ENCODE measurements around the gene CCDC186. TPM values are rescaled to one million over a fixed set of nuclear protein-coding genes. Genes with fewer than 3 reads are reported as not detected.

CCDC186 gene
- total and polyA plus RNA-seq, 2 of the 4 experiments (the other 2 are of a cell fraction): 3.0 to 6.1 TPM

- H2AFZ ChIP-seq (replicated peaks; ENCODE audit: low read length, poor library complexity): no peak overlapping the region
- no peaks in the 10 kb centered on the region for H3K36me3 ChIP-seq (ENCODE audit: control insufficient read depth, insufficient read depth, low read length)
- intact Hi-C loops (cut with micrococcal nuclease) (no loop called here), dilution Hi-C loops (cut with HindIII; ENCODE audit: low sequenced_read_pairs, unreplicated experiment) (no loop called here), in situ Hi-C loops (cut with MboI; ENCODE audit: low sequenced_read_pairs) (no loop called here)
- H4K5ac ChIP-seq (ENCODE audit: low read depth, low read length): no peak overlapping the region
- H3K14ac ChIP-seq (replicated peaks; ENCODE audit: low read depth, low read length): no peak overlapping the region
- no peaks in the 10 kb centered on the region for H3K9me3 ChIP-seq (ENCODE audit: control insufficient read depth, insufficient read depth, low read length)
- H3K18ac ChIP-seq (ENCODE audit: low read depth, low read length): no peak overlapping the region
- H3K56ac ChIP-seq (ENCODE audit: extremely low read depth, insufficient read depth, low read length): no peak overlapping the region
- DNase-seq (no peak), ATAC-seq (ENCODE audit: low read depth) (no peak)
- no peak overlapping the region for H2BK5ac ChIP-seq (ENCODE audit: low read depth, low read length, poor library complexity, severe bottlenecking)
- H3K27ac ChIP-seq (ENCODE audit: insufficient read depth, low read length): no peak overlapping the region
- CTCF ChIA-PET: no interaction called here
- H3K9me1 ChIP-seq (ENCODE audit: insufficient read depth, low read length): no peaks in the 10 kb centered on the region
- no peak for TF ChIP-seq ELK1 (IDR thresholded peaks at IDR 0.05; ENCODE audit: borderline replicate concordance, low read depth, low read length)
- TF ChIP-seq BHLHE40 (IDR thresholded peaks at IDR 0.05; ENCODE audit: low read depth, low read length): no peak
- no peak for TF ChIP-seq CHD1 (IDR thresholded peaks at IDR 0.05; ENCODE audit: low read depth, low read length)
- TF ChIP-seq MAZ (IDR thresholded peaks at IDR 0.05; ENCODE audit: borderline replicate concordance, low read depth, low read length): no peak
- TF ChIP-seq MXI1 (IDR thresholded peaks at IDR 0.05; ENCODE audit: borderline replicate concordance, low read depth, low read length): no peak
- no peak for TF ChIP-seq SMC3 (IDR thresholded peaks at IDR 0.05; ENCODE audit: low read depth, low read length)
- TF ChIP-seq, protein P1, sequence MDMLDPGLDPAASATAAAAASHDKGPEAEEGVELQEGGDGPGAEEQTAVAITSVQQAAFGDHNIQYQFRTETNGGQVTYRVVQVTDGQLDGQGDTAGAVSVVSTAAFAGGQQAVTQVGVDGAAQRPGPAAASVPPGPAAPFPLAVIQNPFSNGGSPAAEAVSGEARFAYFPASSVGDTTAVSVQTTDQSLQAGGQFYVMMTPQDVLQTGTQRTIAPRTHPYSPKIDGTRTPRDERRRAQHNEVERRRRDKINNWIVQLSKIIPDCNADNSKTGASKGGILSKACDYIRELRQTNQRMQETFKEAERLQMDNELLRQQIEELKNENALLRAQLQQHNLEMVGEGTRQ (IDR thresholded peaks at IDR 0.05; ENCODE audit: low read depth, low read length): no peak
- TF ChIP-seq POLR2A (IDR thresholded peaks at IDR 0.05; ENCODE audit: low read depth, low read length): no peak
- TF ChIP-seq RFX5 (IDR thresholded peaks at IDR 0.05; ENCODE audit: low read depth, low read length): no peak
- no peak for TF ChIP-seq RCOR1 (IDR thresholded peaks at IDR 0.05; ENCODE audit: insufficient replicate concordance, low read length)
- no peak for TF ChIP-seq NFE2L2 (IDR thresholded peaks at IDR 0.05; ENCODE audit: low read depth, low read length)
- H2BK120ac ChIP-seq (ENCODE audit: low read depth, low read length): no peak overlapping the region
- POLR2A ChIA-PET (ENCODE audit: unreplicated experiment): no interaction called here
- H2BK20ac ChIP-seq (ENCODE audit: low read depth, low read length): no peak overlapping the region
- no peak overlapping the region for H3K9ac ChIP-seq (ENCODE audit: low read depth, low read length)
- no peak overlapping the region for H3K4ac ChIP-seq (ENCODE audit: low read depth, low read length)
- no peaks in the 10 kb centered on the region for H3K79me1 ChIP-seq (ENCODE audit: low read depth in 1 of 2, low read length in 2 of 2)
- no peak overlapping the region for H3K4me3 ChIP-seq (ENCODE audit: insufficient read depth, low read depth, low read length)
- H3K4me2 ChIP-seq (ENCODE audit: low read depth, low read length): no peak overlapping the region
- no peak overlapping the region for H2AK9ac ChIP-seq (replicated peaks; ENCODE audit: low read depth, low read length, poor library complexity)
- H3K23ac ChIP-seq (ENCODE audit: low read depth, low read length): no peak overlapping the region
- no peaks in the 10 kb centered on the region for H4K20me1 ChIP-seq (ENCODE audit: insufficient read depth, low read length)
- no CpG with 5 or more reads among the region's 5 CpGs for WGBS, 2 experiments (ENCODE audit: extremely low coverage in 2 of 2, insufficient read length in 1 of 2)
- peaks cover 8% of the 10 kb centered on the region; the same call in 1 of the 2 replicates for H3K27me3 ChIP-seq (ENCODE audit: control insufficient read depth, insufficient read depth, low read length)
- H4K8ac ChIP-seq (ENCODE audit: low read depth in 2 of 2, low read length in 2 of 2): no peak overlapping the region
- BruUV-seq (replicated peaks): no TSS peak
- H3K4me1 ChIP-seq (ENCODE audit: control insufficient read depth, insufficient read depth, low read length): no peaks in the 10 kb centered on the region
- no peak overlapping the region for H2BK15ac ChIP-seq (ENCODE audit: low read depth, low read length)
- no peak overlapping the region for H4K91ac ChIP-seq (ENCODE audit: insufficient read depth, low read depth, low read length)
- no peak overlapping the region for H2AK5ac ChIP-seq (ENCODE audit: low read depth, low read length)
These were observed 8.0 kb upstream of the CCDC186 start for GRCh38 chr10:114181971-114182370.
